Cortex of kidney (tissue), 1 donor: ENCODE data around the gene TMEM240.
"Not testable (repeated sequence)": the region's sequence is repeated elsewhere in the genome, so short reads cannot be mapped to it uniquely, and the experiment has no call there.

ENCODE experiments used
- DNase-seq: peaks from one replicate; lab custom pipeline; 2025; lab: John Stamatoyannopoulos, UW

Gene TMEM240

DNA sequence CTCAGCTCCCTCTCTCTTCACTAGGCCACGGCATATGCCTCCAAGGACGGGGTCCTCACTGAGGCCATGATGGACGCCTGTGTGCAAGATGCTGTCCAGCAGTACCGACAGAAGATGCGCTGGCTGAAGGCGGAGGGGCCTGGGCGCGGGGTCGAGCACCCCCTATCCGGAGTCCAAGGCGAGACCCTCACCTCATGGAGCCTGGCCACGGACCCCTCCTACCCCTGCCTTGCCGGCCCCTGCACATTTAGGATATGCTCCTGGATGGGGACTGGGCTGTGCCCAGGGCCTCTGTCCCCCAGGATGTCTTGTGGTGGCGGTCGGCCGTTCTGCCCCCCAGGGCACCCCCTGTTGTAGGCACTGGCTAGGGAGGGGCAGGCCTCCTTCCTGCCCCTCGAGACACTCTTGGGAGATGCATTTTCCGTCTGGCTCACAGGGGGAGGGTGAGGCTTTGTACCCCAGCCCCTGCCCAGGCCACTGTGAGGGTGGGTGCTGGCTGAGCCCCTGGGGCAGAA is 44.9 kb downstream of the TMEM240 start:
- DNase-seq = not testable (repeated sequence)

DNA sequence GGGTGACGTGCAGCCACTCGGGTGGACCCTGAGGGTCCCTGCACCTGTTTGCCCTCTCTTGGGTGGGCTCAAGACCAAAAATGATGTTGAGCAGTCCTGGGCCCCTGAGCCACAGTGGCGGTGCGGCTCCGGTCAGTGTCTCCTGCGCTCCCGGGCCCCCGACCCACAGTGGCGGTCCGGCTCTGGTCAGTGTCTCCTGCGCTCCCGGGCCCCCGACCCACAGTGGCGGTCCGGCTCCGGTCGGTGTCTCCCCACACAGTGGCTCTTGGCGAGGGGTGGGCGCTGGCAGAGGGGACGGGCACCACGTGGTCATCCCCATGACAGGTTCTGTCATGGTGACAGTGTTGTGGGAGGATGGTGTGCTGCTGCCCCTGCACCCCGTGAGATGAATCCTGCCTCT is 46.1 kb downstream of the TMEM240 start:
- DNase-seq = not testable (repeated sequence)

DNA sequence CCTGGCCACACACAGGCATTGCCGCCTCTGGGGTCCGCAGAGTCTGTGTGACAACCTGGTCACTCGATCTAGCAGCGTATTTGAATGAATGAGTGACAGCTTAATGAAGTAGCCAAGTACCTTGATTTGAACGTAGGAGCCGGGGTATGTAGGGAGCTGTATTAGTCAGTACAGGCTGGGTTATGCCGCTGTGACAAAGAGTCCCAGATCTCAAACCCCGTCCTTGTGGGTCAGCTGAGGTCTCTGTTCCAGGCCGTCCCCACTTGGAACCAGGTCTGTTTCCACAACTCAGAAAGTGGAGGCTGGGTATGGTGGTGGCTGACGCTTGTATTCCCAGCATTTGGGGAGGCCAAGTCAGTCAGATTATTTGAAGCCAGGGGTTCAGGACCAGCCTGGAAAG is 48.8 kb downstream of the TMEM240 start:
- no peak for DNase-seq

DNA sequence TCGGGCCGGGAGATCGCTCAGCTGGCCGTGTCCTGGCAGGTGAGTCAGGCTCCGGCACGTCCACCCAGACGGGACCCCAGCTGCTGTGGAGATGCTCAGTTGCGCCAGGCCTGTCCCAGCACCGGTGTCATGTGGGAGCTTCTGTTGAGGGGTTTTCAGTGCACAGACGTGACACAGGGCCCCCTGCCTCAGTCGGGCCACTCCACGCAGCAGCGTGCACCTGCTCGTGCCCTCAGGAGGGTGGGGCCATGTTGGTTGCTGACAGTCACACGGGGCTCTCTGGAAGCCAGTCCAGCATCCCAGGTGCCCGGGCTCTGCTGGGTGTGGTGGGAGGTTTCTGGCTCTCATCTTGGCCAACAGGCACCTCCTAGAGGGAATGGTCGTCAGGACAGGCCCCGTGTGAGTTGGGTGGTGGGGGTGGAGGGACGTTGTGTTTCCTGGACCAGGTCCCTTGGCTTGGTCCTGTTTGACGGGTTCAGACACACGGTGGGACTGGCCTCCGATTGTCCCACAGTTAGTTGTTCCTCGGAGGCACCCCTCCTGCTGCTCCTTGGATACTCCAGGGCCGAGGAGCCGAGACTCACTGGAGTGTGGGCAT is 49.7 kb downstream of the TMEM240 start:
- DNase-seq = no peak

DNA sequence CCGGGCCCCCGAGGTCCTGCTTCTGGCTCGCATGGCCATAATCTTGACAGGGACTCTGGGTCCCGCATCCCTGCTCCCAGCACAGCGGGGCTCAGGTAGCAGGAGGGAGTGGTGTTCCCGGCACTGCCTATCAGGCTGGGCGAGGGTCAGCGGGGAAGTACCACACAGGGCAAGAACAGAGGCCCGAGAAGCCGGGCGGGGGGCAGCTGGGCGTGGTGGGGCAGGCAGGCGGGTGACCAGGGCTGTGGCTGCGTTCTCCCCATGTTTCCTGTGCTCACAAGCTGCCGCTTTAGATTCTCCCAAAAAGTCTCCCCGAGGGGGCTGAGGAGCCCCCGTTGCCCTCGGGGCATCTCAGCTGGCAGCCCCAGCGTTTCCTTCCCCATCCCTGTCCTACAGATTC is 50.6 kb downstream of the TMEM240 start:
- DNase-seq = no peak

DNA sequence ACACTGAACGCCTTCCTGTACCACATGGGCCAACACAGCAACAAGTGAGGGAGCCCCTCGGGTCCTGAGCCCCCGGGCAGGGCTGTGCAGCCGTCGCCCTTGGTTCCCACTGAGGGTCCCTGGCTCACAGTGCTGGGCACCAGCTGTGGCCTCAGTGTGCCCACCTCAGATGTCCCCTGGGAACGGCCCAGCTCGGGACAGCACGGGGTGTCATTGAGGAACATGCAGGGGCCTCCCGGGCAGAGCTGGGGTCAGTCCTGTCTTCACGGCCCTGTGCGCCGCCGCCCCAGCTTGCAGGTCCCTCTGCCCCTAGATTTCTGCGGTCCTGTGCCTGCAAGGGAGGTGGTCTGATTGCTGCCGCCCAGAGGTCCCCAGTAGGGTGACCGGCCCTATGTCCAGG is 51.2 kb downstream of the TMEM240 start:
- no peak for DNase-seq

DNA sequence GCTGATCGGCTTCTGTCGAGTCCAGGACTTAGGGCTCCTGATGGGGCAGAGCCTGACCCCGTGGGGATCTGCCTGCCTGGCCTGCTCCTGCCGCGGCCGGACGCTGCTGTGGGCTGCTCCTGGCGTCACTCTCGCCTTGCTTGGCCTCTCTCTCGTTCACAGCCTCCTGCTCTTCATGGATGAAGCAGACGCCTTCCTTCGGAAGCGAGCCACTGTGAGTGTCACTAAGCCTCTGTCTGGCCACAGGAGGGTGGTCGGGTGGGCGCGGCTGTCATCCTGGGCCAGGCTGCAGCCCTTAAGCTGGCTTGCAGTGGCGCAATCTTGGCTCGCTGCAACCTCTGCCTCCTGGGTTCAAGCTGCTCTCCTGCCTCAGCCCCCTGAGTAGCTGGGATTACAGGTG is 52.7 kb downstream of the TMEM240 start:
- DNase-seq = no peak

DNA sequence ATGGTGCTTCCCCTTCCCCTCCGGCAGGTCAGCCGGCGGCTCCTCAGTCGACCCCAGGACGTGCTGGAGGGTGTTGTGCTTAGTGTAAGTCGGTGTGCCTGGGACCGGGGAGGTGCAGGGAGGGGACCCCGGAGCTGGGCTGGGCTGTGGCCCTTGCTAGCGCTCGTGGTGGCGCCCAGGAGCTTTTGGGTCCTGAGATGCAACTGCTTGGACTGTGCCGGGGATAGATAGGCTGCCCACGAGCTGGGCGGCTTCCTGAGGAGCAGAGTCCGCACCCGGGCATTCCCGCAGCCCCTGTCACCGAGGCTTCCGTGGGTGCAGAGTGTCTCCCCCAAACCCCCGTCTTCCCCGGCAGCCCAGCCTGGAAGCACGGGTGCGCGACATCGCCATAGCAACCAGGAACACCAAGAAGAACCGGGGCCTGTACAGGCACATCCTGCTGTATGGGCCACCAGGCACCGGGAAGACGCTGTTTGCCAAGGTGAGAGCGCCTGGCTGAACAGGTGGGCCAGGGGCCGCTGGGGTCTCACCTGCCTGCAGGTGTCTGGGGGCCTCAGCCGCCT is 54.6 kb downstream of the TMEM240 start:
- DNase-seq = not testable (repeated sequence)

DNA sequence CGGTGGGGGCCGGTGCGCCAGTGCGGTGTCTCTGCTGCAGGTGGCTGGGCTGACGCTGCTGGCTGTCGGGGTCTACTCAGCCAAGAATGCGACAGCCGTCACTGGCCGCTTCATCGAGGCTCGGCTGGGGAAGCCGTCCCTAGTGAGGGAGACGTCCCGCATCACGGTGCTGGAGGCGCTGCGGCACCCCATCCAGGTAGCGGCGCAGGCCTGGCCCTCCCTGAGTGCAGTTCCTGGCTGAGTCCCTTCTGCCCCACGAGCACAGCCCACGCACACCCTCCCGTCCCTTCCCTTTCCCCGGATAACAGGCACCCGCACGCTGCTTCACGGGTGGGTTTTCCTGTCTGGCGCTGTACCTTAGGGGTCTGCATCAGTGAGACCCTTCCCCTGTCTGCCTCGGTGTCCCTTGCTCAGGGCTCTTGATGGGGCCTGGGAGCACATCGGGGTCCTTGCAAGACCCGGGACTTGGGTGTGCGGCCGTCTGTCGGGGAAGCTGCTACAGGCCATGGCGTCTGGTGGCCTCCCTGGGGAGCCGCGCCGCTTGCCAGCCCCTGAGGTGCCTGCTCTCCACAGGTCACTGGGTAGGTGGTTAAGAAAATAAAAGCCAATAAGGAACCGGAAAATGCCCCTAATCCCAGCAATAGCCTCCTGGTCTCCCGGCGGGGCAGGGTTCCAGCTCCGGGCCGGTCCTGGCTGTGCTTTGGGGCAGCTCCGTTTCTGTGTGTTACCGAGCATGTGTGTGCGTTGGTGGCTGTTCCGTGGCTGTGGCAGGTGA is 55.3 kb downstream of the TMEM240 start:
- DNase-seq = not testable (repeated sequence)
